SKM-1 treated with dmso at 0.1 percent for 144 hours (cell line): ENCODE data around the gene ULK2.

ENCODE experiments used
- DNase-seq: peaks from one replicate; lab custom pipeline; 2025; ENCODE audit not compliant: unreplicated experiment; lab: John Stamatoyannopoulos, UW

Gene ULK2

DNA sequence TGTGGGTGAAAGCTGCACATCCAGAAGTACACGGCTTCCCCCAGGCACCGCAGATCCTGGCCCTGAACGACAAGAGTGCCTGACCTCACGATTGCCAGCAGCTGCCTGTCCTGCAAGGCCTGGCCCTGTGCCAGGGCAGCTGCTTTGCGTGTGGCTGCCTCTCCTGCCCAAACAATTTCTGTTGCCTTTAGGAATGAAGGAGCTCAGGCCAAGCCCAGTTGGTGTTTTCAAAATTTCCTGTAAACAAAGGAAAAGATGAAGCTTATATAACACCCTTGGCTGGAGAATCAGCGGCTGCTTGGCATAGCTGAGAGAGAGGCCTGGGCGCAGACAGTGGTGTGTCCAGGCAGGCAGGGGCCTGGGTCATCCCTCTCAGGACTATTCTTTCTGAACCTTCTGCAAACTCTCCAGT is 139.6 kb downstream of the ULK2 start:
- DNase-seq, result no peak

DNA sequence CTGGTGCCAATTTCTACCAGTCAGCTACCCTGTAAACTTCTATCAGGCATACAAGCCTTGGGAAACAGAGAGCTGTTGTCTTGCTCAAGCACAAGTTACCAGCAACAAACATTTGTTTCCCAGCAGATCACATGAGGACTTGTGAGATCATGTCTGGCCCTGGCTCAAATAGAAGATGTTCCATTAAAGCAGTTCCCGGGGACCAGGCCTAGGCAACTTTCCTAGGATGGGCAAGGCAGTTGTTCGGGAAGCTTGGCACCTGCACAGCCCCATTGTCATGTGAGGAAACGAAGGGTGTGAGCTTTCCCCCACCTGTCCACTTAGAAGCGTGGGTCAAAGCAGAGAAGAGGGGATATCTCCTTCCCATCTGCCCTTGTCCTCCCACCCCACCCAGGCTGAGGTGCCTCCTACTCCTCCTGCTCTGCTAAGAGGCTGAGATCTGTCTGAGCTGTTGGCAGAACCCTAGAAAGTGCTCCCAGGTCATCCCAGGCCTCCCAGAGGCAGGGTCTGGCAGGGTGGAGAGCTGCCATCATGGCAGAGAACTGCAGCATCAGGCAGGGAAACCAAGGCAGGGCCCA is 140.1 kb downstream of the ULK2 start:
- no peak for DNase-seq

DNA sequence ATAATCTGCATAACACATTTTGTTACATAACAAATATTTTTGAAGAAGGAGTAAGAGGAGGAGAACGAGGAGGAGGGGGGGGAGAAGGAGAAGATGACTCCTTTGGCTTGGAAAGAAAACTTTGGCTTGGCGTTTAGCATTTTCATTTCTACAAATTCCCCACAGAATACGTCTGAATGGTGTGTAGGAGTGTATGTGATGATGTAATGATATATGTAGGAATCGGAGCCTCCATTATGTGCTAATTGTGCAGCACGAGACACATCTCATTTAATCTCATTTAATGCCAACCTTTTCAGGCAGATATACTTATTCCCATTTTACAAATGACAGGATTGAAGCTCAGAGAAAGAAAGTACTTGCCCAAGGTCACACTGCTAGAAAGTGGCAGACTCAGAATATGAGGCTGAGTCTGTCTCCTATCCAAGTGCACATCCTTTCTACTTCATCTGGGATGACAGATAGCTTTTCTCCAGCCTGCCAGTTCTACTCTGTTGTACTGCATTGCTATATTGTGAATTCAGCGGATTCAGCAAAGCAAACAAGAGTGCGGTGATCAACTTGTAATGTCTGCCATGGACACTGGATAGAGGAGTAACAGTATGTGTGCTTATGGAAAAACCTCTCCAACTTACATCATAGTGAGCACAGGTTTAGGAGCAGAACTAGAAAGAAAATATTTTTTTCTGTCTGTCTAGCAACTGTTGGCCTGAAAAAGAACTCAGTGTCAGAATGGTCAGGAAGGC is 140.9 kb downstream of the ULK2 start:
- no peak for DNase-seq

DNA sequence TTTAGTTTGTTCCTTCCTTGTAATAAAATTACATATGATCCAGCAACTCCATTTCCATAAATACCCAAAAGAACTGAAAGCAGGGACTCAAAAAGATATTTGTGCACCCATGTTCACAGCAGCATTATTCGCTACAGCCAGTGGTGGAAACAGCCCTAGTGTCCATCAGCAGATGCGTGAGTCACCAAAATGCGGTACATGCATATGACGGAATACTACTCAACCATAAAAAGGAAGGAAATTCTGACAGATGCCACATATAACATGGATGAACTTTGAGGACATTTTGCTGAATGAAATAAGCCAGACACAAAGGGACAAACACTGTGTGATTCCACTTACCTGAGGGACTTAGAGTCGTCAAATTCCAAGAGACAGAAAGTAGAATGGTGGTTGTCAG is 142.2 kb downstream of the ULK2 start:
- DNase-seq, result no peak

DNA sequence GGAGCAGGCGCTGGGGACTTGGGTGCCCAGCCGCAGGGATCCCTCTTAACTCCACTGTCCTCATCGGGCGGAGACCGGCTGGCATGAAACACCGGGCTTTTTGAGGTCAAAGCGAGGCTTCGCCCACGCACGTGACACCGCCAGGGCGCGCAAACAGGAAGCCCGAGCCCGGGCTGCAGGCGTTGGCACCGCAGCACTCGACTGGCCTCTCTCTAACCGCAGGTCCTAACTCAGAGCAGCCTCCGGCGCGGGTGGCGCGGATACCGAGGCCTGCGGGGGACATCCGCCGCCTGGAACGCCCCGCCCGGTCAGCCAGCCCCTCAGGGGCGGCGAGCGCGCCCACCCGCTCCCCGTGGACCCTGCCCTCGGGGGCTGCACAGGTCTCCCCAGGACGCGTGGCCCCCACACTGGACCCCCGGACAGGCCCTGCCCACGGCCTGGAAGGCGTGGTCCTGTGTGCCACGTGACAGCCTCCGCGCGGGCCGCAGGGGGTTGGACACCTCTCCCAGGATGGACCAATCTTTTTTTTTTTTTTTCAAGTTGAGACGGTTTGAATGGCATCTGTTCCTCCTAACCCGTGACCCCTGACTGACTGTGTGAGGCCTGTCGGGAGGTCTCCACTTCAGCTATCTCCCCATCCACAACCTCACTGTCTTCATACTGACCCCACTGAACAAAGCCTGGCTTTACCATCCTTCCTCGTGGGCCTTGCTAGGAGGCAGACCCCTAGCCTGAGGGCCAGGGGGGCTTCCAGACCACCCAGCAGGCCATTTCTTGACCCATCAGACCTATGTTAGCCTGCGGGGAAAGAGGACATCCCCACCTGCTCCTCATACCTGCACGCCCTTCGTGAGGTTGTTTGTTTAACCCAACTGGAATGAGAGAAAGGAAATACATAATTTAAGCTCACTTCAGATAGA is 143.0 kb downstream of the ULK2 start:
- DNase-seq, result no peak

DNA sequence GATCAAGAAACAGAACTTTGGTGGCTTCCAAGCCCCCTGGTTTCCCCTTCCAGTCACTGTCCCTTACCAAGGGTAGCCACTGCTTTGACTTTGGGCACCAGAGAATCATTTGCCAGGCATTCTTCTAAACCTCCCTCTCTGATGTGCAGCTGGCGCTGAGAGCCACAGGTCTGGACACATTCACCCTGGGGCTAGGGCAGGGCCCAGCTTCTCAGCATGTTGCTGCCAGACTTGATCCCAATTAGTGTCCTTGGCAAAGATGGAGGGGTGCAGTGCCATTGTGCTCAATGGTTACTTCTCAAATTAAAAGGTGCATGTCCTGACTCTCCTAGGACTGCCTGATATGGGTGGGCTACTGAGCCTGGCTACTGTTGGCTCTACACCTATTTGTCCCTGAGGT is 143.8 kb downstream of the ULK2 start:
- no peak for DNase-seq
